Effector memory CD4-positive, alpha-beta T cell (primary cell): ENCODE data around the gene CYTH1.

Experiments used
- DNase-seq, 3 donors: peaks; one replicate each; pipeline ENCODE4 v3.0.0-alpha.2; 2020
- H3K27ac ChIP-seq: 2 replicates; pipeline ENCODE4 v1.7.0; 2013; ENCODE audit warnings: mild to moderate bottlenecking, low read length, moderate library complexity; ENCODE audit not compliant: insufficient read depth, poor library complexity, severe bottlenecking
- H3K27me3 ChIP-seq: replicated peaks from 2 replicates; pipeline ENCODE4 v1.7.0; 2013; ENCODE audit warnings: mild to moderate bottlenecking, low read length; ENCODE audit not compliant: insufficient read depth, control insufficient read depth, poor library complexity, severe bottlenecking
- H3K36me3 ChIP-seq: 2 replicates; pipeline ENCODE4 v1.7.0; 2013; ENCODE audit warnings: mild to moderate bottlenecking, low read length, moderate library complexity; ENCODE audit not compliant: control insufficient read depth, insufficient read depth
- H3K4me1 ChIP-seq: 2 replicates; pipeline ENCODE4 v1.7.0; 2013; ENCODE audit warnings: low read length, mild to moderate bottlenecking; ENCODE audit not compliant: control insufficient read depth, insufficient read depth, poor library complexity, severe bottlenecking
- H3K4me3 ChIP-seq: 2 replicates; pipeline ENCODE4 v1.7.0; 2013; ENCODE audit warnings: low read length, low read depth, mild to moderate bottlenecking; ENCODE audit not compliant: insufficient read depth, poor library complexity, severe bottlenecking
- H3K9me3 ChIP-seq: 2 replicates; pipeline ENCODE4 v1.7.0; 2013; ENCODE audit warnings: mild to moderate bottlenecking, low read length, moderate library complexity; ENCODE audit not compliant: control insufficient read depth

The CYTH1 gene

DNA sequence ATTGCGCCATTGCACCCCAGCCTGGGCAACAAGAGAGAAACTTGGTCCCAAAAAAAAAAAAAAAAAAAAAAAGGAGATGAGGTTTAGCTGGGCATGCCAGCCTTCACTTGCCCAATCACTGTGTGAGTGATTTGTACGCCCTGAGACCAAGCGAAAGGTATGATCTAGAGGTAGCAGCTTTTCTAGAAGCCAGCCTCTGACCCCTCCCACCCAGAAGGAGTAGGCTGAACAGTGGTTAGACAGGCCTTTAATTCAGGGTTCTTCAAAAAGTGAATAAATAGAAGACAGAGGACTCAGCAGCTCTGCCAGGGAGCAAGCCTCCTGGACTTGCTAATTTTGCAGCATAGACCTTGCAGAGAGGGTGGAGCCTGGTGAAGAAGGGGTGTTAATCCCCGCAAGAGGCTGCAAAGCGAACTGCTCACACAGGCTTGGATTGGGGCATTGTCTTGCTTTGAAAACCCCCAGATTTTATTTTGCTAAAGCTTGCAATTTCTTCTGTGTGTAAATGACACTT, 7.1 kb upstream of the CYTH1 start:
- no peak for DNase-seq
- Histone ChIP-seq H3K27me3 (no peaks in the 10 kb centered on the region), H3K9me3 (no peaks in the 10 kb centered on the region), H3K27ac (peak overlapping the region; percentile 55), H3K4me3 (no peak overlapping the region), H3K36me3 (peaks cover 9% of the 10 kb centered on the region), H3K4me1 (peaks cover 47% of the 10 kb centered on the region)

DNA sequence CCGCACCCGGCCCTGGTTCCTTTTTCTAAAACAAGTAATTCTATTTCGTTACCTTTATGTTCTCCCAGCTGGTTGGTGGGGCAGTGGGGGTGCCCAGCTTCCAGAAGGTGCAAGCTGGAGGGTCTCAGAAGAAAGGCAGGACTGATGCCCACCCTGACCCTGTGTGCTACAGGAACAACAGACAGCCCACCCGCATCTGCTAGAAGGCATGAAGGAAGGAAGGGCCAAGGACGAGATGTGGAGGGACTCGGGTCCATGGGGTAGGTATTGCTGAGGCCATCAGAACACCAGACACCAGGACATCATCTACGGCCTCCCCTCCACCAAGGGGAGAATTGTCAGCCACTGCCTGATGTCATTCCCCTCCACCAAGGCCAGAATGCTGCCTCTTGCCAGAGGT, 6.4 kb upstream of the CYTH1 start:
- Histone ChIP-seq H3K4me1 (peaks cover 45% of the 10 kb centered on the region), H3K27me3 (no peaks in the 10 kb centered on the region), H3K9me3 (no peaks in the 10 kb centered on the region), H3K27ac (no peak overlapping the region), H3K4me3 (no peak overlapping the region), H3K36me3 (peaks cover 2% of the 10 kb centered on the region)
- no peak for DNase-seq

DNA sequence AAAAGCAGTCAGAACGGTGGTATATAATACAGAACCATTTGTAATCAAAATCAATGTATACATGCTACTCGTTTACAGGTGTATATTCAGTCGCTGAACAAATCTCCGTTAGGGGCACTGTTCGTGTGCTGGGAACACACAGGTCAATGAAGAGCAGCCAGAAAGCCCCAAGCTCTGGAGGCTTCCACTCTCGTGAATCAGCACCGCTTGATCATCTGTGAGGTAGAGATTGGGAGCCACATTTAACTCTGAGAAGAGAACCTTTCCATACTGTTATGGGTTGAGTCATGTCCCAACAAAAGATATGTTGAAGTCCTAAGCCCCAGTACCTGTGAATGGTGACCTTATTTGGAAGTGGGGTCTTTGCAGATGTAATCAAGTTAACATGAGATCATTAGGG, 5.4 kb upstream of the CYTH1 start:
- Histone ChIP-seq H3K27ac (peak overlapping the region; percentile 35), H3K4me1 (peaks cover 52% of the 10 kb centered on the region)

DNA sequence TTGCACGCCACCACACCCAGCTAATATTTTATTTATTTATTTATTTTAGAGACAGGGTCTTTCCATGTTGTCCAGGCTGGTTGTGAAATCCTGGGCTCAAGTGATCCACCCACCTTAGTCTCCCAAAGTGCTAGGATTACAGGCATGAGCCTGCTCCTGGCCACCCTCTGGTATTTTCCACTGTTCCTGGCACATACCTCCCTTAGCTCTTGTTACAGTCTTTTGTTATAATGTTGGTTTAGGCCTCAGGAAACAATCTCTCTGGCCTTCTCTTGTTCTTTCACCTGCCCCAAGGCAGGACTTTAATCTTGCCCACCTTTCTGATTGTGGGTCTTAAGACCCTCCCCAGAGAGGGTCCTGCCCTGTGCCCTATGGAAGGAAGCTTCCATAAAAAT, 3.6 kb upstream of the CYTH1 start:
- Histone ChIP-seq H3K4me1 (peaks cover 49% of the 10 kb centered on the region), H3K36me3 (no peaks in the 10 kb centered on the region), H3K4me3 (no peak overlapping the region), H3K9me3 (no peaks in the 10 kb centered on the region), H3K27me3 (no peaks in the 10 kb centered on the region), H3K27ac (peak overlapping the region; percentile 43)
- DNase-seq, result no peak

More for the DNA sequence above, 5.4 kb upstream of the CYTH1 start:
- H3K4me3 ChIP-seq, result no peak overlapping the region
- DNase-seq, result no peak
- no peaks in the 10 kb centered on the region for H3K36me3 ChIP-seq
- H3K9me3 ChIP-seq, result no peaks in the 10 kb centered on the region
- H3K27me3 ChIP-seq, result no peaks in the 10 kb centered on the region

DNA sequence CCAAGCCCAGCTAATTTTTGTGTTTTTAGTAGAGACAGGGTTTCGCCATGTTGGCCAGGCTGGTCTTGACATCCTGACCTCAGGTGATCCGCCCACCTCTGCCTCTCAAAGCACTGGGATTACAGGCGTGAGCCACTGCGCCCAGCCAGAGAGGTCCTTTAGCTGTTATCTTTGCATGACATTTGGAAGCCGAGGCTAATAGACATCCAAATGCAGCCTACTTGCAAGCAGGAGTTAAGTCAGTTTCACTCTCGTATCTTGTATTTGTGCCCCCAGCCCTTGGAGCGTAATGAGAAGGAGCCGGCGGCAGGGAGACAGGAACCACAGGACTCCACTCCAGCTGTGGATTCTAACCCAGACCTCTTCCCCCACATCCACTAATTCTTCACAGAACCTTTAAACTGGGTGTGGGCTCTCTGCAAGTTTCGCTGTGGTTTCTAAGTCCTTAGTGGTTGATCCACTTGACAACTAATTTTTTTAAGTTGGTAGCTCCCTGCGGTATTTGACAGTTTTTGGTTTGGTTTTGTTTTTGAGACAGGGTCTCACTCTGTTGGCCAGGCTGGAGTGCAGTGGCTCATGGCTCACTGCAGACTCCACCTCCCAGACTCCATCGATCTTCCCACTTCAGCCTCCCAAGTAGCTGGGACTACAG, 3.1 kb upstream of the CYTH1 start:
- Histone ChIP-seq H3K27ac (peak overlapping the region; percentile 43), H3K4me1 (peaks cover 44% of the 10 kb centered on the region), H3K27me3 (no peaks in the 10 kb centered on the region), H3K4me3 (no peak overlapping the region), H3K36me3 (no peaks in the 10 kb centered on the region), H3K9me3 (no peaks in the 10 kb centered on the region)
- no peak for DNase-seq

DNA sequence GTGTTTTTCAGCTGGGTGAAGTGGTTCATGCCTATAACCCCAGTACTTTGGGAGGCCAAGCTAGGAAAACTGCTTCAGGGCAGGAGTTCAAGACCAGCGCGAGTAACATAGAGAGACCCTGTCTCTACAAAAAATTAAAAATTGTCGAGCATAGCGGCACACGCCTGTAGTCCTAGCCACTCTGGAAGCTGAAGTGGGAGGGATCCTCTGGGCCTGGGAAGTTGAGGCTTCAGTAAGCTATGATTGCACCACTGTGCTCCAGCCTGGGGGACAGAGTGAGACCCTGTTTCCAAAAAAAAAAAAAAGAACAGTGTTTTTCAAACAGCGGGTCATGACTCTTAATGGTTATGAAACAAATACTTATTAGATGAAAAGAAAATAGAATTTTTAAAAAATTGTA, 2.3 kb upstream of the CYTH1 start:
- H3K4me1 ChIP-seq, result peaks cover 37% of the 10 kb centered on the region
- no peak for DNase-seq
- H3K27ac ChIP-seq, result no peak overlapping the region
- no peaks in the 10 kb centered on the region for H3K9me3 ChIP-seq
- no peaks in the 10 kb centered on the region for H3K36me3 ChIP-seq
- H3K4me3 ChIP-seq, result no peak overlapping the region
- H3K27me3 ChIP-seq, result no peaks in the 10 kb centered on the region

DNA sequence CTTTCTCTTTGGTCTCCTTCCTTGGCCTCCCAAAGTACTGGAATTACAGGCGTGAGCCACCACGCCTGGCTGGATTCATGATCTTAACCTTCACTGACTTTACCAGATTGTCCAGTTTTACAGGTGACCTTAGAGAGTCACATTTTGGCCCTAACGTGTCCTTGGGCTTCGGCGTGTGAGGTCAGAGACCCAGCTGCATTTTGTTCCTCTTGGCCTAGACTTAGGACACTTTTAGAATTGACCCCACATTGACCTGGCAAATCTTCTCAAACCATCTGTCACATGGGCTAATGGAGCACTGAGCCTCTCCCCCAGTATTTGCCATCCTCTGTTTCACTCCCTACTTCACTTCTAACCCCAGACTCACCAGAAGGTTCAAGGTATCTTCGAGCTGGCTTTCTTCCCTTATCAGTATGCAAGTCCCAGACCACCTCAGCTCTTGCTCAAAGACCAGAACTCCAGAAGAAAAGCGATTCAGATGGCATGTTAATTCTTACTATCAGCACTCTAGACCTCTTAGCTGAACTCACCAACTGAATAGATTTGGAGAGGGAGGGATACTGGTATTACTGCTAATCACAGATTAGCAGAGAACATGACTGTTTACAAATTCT, 1.7 kb upstream of the CYTH1 start:
- Histone ChIP-seq H3K27me3 (no peaks in the 10 kb centered on the region), H3K9me3 (no peaks in the 10 kb centered on the region), H3K4me3 (no peak overlapping the region), H3K4me1 (peaks cover 34% of the 10 kb centered on the region), H3K36me3 (no peaks in the 10 kb centered on the region), H3K27ac (no peak overlapping the region)
- DNase-seq, result no peak

DNA sequence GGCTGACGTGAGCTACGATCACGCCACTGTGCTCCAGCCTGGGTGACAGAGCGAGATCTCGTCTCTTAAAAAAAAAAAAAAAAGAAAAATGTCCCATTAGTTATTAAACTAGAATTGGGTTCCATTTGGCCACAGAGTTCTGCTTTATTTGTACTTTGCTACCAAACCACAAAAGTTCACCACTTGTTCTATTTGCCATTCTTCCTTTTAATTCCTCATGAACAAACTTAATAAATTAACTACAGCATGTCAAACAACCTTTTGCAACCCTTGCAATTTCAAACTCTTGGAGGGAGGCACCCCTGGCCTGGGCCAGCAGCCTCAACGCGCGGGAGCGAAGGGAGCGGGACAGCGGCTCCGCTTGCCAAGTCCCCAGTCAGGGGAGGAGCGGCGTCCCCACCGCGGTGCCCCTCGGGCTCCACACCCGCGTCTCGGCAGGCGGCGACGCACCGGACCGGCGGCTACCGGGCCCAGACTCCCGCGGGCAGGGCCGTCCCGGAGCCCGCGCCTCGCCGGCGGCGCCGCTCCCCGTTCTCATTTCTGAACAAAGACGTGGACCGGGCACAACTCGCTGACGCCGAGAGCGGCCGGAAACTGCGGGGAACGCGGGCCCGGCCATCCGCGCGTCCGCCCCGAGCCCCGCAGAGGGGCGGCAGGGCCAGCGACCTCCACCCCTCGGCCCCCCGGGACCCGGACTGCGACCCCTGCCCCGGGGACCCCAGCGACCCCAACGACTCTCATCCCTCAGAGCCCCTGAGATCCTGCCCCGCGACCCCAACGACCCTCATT, 775 bp downstream of the CYTH1 start:
- Histone ChIP-seq H3K27ac (peak overlapping the region; percentile 95), H3K4me3 (peak overlapping the region; percentile 93), H3K27me3 (no peaks in the 10 kb centered on the region), H3K4me1 (peaks cover 41% of the 10 kb centered on the region), H3K36me3 (no peaks in the 10 kb centered on the region), H3K9me3 (no peaks in the 10 kb centered on the region)
- DNase-seq, result no peak

DNA sequence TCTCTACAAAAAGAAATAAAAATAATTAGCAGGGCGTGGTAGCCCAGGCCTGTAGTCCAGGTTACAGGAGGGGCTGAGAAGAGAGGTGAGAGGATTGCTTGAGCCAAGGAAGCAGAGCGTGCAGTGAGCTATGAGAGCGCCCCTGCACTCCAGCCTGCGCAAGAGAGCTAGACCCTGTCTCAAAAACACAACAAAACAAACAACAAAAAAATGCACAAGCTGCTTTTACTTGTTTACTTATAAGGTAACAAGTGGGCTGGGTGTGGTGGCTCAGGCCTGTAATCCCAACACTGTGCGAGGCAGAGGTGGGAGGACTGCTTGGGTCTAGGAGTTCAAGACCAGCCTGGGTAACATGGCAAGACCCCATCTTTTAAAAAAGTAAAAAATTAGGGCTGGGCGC, 1.7 kb downstream of the CYTH1 start:
- no peak for DNase-seq
- no peaks in the 10 kb centered on the region for H3K9me3 ChIP-seq
- H3K27ac ChIP-seq, result peak overlapping the region; percentile 95
- H3K36me3 ChIP-seq, result no peaks in the 10 kb centered on the region
- peaks cover 42% of the 10 kb centered on the region for H3K4me1 ChIP-seq
- peak overlapping the region; percentile 93 for H3K4me3 ChIP-seq
- no peaks in the 10 kb centered on the region for H3K27me3 ChIP-seq

DNA sequence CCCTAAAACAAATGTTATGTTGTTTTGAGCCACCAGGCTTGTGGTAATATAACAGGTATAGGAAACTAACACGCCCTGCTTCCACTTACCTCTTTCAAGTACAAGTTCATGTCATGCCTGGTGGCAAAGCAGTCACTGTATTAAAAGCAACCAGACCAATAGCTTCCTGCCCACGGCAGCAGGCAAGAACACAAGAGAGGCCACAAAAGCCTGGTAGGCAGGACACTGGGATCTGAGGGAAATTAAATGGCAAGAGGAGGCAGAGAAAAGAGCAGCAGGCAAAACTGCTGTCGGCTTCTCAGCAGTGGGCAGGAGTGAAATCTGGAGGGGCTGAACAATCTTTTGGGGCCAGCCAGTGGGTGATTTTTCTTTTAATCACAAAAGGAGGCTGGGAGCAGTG, 2.2 kb downstream of the CYTH1 start:
- Histone ChIP-seq H3K27me3 (no peaks in the 10 kb centered on the region), H3K27ac (peak overlapping the region; percentile 95), H3K9me3 (no peaks in the 10 kb centered on the region), H3K4me1 (peaks cover 39% of the 10 kb centered on the region), H3K36me3 (no peaks in the 10 kb centered on the region), H3K4me3 (peak overlapping the region; percentile 93)
- peak in 2 of 3 donors; percentile 50 to 62 for DNase-seq
